Activated CD8-positive, alpha-beta T cell treated with anti-CD3 and anti-CD28 coated beads for 36 hours (primary cell): ENCODE results near the gene HEPN1. TPM values are rescaled to one million over a fixed set of nuclear protein-coding genes. Genes with fewer than 3 reads are reported as not detected.

Experiments used
- ATAC-seq: fragments of 200-7000 bp; cut with Tn5 transposase; one replicate; pipeline ENCODE4 v1.10.0; 2021; ENCODE audit warnings: mild to moderate bottlenecking, moderate library complexity
- CTCF ChIA-PET: fragments of 350-600 bp; sonication (Branson Sonifier 250); formaldehyde crosslinking; loops from one replicate; lab custom pipeline; 2021; ENCODE audit warnings: antibody characterized with exemption; lab: Charles Lee
- POLR2A ChIA-PET: fragments of 350-600 bp; sonication (Branson Sonifier 250); formaldehyde crosslinking; loops from one replicate; lab custom pipeline; 2021; ENCODE audit warnings: antibody characterized with exemption; lab: Charles Lee
- DNase-seq: peaks from one replicate; pipeline ENCODE4 v3.0.0-alpha.2; 2020
- H3K27ac Mint-ChIP-seq: one replicate; pipeline ENCODE4 v1.8.0; 2021; ENCODE audit warnings: mild to moderate bottlenecking, mixed read lengths
- H3K27me3 Mint-ChIP-seq: one replicate; pipeline ENCODE4 v1.8.0; 2021; ENCODE audit warnings: mixed read lengths
- H3K36me3 Mint-ChIP-seq: one replicate; pipeline ENCODE4 v1.8.0; 2021; ENCODE audit warnings: low read depth, mixed read lengths
- H3K4me1 Mint-ChIP-seq: one replicate; pipeline ENCODE4 v1.8.0; 2021; ENCODE audit warnings: low read depth, mixed read lengths
- H3K4me3 Mint-ChIP-seq: one replicate; pipeline ENCODE4 v1.8.0; 2021; ENCODE audit warnings: mild to moderate bottlenecking, moderate library complexity, mixed read lengths
- H3K9me3 Mint-ChIP-seq: one replicate; pipeline ENCODE4 v1.8.0; 2021; ENCODE audit warnings: mixed read lengths
- CTCF ChIP-seq: fragments of 200-600 bp; IDR thresholded peaks from one replicate; pipeline ENCODE4 v1.8.0; 2022; ENCODE audit warnings: antibody characterized with exemption, mild to moderate bottlenecking
- intact Hi-C: fragments of 100-400 bp; cut with micrococcal nuclease; formaldehyde crosslinking; loops from one replicate; pipeline ENCODE4 v1.10.0; 2022
- total RNA-seq, 2 experiments: library from RNA; stranded (reverse); gene quantifications; one replicate each; pipeline ENCODE4 v1.2.3, GENCODE V29; 2021

The HEPN1 gene
- total RNA-seq, 2 experiments from 2014 or later, result not detected

- peaks cover 7% of the 10 kb centered on the region for H3K4me1 Mint-ChIP-seq
- no peak for ATAC-seq
- ChIA-PET CTCF (interaction anchor here (1.0 to 1.8 kb wide), 4 partner anchors 46 to 259 kb away, joined by 3 to 5 read pairs (median 4); no protein-coding TSS in a partner anchor), POLR2A (interaction anchor here (0.7 to 1.1 kb wide), 2 partner anchors 17 to 189 kb away, joined by 3 read pairs; partner anchors contain the start of gene ROBO3)
- no peaks in the 10 kb centered on the region for H3K27me3 Mint-ChIP-seq
- H3K36me3 Mint-ChIP-seq, result no peaks in the 10 kb centered on the region
- no peaks in the 10 kb centered on the region for H3K9me3 Mint-ChIP-seq
- H3K4me3 Mint-ChIP-seq, result no peak overlapping the region
- TF ChIP-seq CTCF, result no peak
- no peak for DNase-seq
- intact Hi-C loops, result no loop called here
- H3K27ac Mint-ChIP-seq, result no peak overlapping the region
These were observed 36.5 kb upstream of the HEPN1 start for GRCh38 chr11:124882339-124883071.

GRCh38 chr11:124884340-124884739 lies 34.7 kb upstream of the HEPN1 start:
- DNase-seq (no peak), ATAC-seq (no peak)
- Mint-ChIP-seq H3K36me3 (no peaks in the 10 kb centered on the region), H3K27ac (no peak overlapping the region), H3K4me3 (no peak overlapping the region), H3K4me1 (no peaks in the 10 kb centered on the region), H3K9me3 (no peaks in the 10 kb centered on the region), H3K27me3 (no peaks in the 10 kb centered on the region)
- CTCF ChIA-PET, result interaction anchor here (1.1 to 1.6 kb wide), 3 partner anchors 8 to 240 kb away, joined by 4 to 5 read pairs (median 5); no protein-coding TSS in a partner anchor
- no peak for TF ChIP-seq CTCF
- POLR2A ChIA-PET, result no interaction called here
- intact Hi-C loops, result no loop called here

GRCh38 chr11:124884869-124885479 lies 34.1 kb upstream of the HEPN1 start:
- CTCF ChIA-PET, result interaction anchor here (1.1 to 1.6 kb wide), 3 partner anchors 9 to 239 kb away, joined by 4 to 5 read pairs (median 5); no protein-coding TSS in a partner anchor
- TF ChIP-seq CTCF, result no peak
- POLR2A ChIA-PET, result no interaction called here
- DNase-seq (no peak), ATAC-seq (no peak)
- Mint-ChIP-seq H3K4me3 (no peak overlapping the region), H3K9me3 (no peaks in the 10 kb centered on the region), H3K4me1 (no peaks in the 10 kb centered on the region), H3K27me3 (no peaks in the 10 kb centered on the region), H3K36me3 (no peaks in the 10 kb centered on the region), H3K27ac (no peak overlapping the region)
- intact Hi-C loops, result no loop called here

GRCh38 chr11:124886476-124886875 lies 32.6 kb upstream of the HEPN1 start:
- intact Hi-C loops, result no loop called here
- Mint-ChIP-seq H3K4me3 (no peak overlapping the region), H3K36me3 (no peaks in the 10 kb centered on the region), H3K27me3 (no peaks in the 10 kb centered on the region), H3K4me1 (no peaks in the 10 kb centered on the region), H3K27ac (no peak overlapping the region), H3K9me3 (no peaks in the 10 kb centered on the region)
- CTCF ChIA-PET, result interaction anchor here (1.1 kb wide), 1 partner anchor 10 kb away, joined by 5 read pairs; no protein-coding TSS in a partner anchor
- no peak for DNase-seq
- no peak for TF ChIP-seq CTCF
- POLR2A ChIA-PET, result no interaction called here
- no peak for ATAC-seq
